K562 (cell line): ENCODE data around the gene FREM3.

Experiments used
- ESRRB ChIP-seq: fragments of 250-450 bp; sonication (Bioruptor Pico); IDR thresholded peaks from 2 replicates; pipeline ENCODE4 v1.5.0; 2020; ENCODE audit warnings: mild to moderate bottlenecking, moderate library complexity, borderline replicate concordance
- FOXA1 ChIP-seq: fragments of 450-650 bp; IDR thresholded peaks from 2 replicates; pipeline ENCODE4 v1.6.1; 2016; ENCODE audit warnings: mild to moderate bottlenecking, borderline replicate concordance
- GABPB1 ChIP-seq: sonication (generic); formaldehyde crosslinking; IDR thresholded peaks from 2 replicates; pipeline ENCODE4 v1.8.0; 2022; ENCODE audit warnings: mild to moderate bottlenecking, missing genetic modification reagents
- HDAC6 ChIP-seq: IDR thresholded peaks from 2 replicates; pipeline ENCODE4 v1.6.1; 2012; ENCODE audit warnings: low read depth, mild to moderate bottlenecking, control low read depth, inconsistent platforms, low read length, moderate library complexity
- HNRNPH1 ChIP-seq: fragments of 200-400 bp; formaldehyde crosslinking; optimal IDR thresholded peaks from 2 replicates; pipeline ENCODE3; 2017; ENCODE audit warnings: low read depth, mild to moderate bottlenecking, low read length, moderate library complexity
- PCBP1 ChIP-seq: fragments of 200-400 bp; formaldehyde crosslinking; IDR thresholded peaks from 2 replicates; pipeline ENCODE4 v1.6.1; 2018; ENCODE audit warnings: mild to moderate bottlenecking, low read depth, low read length; ENCODE audit not compliant: poor library complexity, severe bottlenecking
- POLR2B ChIP-seq: fragments of 450-650 bp; IDR thresholded peaks from 2 replicates; pipeline ENCODE4 v1.6.1; 2018; ENCODE audit warnings: low read depth; ENCODE audit not compliant: partially characterized antibody
- REST ChIP-seq, 2 experiments: fragments of 450-650 bp; formaldehyde crosslinking in 1 of 2; IDR thresholded peaks; 2 replicates each; pipeline versions ENCODE4 v1.4.0 to v1.6.1; 2014 to 2020; ENCODE audit warnings: mild to moderate bottlenecking in 2 of 2, borderline replicate concordance in 1 of 2, low read depth in 1 of 2
- SMC3 ChIP-seq: conservative IDR thresholded peaks from 2 replicates; pipeline ENCODE4 v1.6.1; 2011; ENCODE audit warnings: low read depth, low read length, improper control_type of control experiment; ENCODE audit not compliant: insufficient read depth
- SP2 ChIP-seq: IDR thresholded peaks from 2 replicates; pipeline ENCODE4 v1.6.1; 2011; ENCODE audit warnings: mild to moderate bottlenecking, low read depth, low read length, moderate library complexity; ENCODE audit not compliant: poor library complexity, severe bottlenecking; ENCODE audit errors: extremely low read depth
- SRSF1 ChIP-seq: fragments of 200-400 bp; formaldehyde crosslinking; IDR thresholded peaks from 2 replicates; pipeline ENCODE4 v1.6.1; 2017; ENCODE audit warnings: mild to moderate bottlenecking, low read depth, low read length, moderate library complexity
- TGIF2 ChIP-seq: sonication (generic); formaldehyde crosslinking; IDR thresholded peaks from 2 replicates; pipeline ENCODE4 v1.8.1; 2022; ENCODE audit warnings: mild to moderate bottlenecking, missing genetic modification reagents, moderate library complexity
- TF ChIP-seq, protein P1 (sequence below), 3 experiments: IDR thresholded peaks in 2 of 3; conservative IDR thresholded peaks in 1 of 3; 2 replicates each; pipeline ENCODE4 v1.5.1; 2011 to 2012; ENCODE audit warnings: low read length in 3 of 3, mild to moderate bottlenecking in 3 of 3, control low read depth in 2 of 3, improper control_type of control experiment in 1 of 3, inconsistent platforms in 1 of 3, low read depth in 1 of 3, mixed read lengths in 1 of 3, moderate library complexity in 1 of 3; ENCODE audit not compliant: insufficient read depth in 2 of 3

DNA sequence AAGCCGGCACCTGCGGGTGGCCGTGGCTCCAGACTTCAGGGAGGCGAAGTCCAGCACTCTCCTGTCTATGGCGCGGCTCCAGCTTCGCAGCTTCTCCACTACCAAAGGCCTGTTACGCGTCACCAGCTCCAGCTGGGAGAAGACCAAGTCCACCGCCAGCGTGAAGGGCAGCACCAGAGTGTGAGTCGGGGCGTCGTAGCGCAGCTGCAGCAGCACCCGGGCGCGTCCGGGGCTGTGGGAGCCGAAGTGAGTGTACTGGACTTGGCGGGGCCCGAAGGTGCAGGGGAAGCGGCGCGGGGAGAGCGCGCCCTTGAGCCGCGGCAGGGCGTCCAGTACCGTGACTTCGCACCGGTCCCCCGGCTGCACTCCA is 444 bp downstream of the FREM3 start:
- no peak for TF ChIP-seq SRSF1
- no peak for TF ChIP-seq ESRRB (CRISPR knock-in tag)
- TF ChIP-seq POLR2B: no peak
- no peak for TF ChIP-seq TGIF2 (CRISPR knock-in tag)
- TF ChIP-seq, protein P1, sequence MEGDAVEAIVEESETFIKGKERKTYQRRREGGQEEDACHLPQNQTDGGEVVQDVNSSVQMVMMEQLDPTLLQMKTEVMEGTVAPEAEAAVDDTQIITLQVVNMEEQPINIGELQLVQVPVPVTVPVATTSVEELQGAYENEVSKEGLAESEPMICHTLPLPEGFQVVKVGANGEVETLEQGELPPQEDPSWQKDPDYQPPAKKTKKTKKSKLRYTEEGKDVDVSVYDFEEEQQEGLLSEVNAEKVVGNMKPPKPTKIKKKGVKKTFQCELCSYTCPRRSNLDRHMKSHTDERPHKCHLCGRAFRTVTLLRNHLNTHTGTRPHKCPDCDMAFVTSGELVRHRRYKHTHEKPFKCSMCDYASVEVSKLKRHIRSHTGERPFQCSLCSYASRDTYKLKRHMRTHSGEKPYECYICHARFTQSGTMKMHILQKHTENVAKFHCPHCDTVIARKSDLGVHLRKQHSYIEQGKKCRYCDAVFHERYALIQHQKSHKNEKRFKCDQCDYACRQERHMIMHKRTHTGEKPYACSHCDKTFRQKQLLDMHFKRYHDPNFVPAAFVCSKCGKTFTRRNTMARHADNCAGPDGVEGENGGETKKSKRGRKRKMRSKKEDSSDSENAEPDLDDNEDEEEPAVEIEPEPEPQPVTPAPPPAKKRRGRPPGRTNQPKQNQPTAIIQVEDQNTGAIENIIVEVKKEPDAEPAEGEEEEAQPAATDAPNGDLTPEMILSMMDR (IDR thresholded peaks at IDR 0.05 in 2 of 3, conservative IDR thresholded peaks at IDR 0.05 in 1 of 3; ENCODE audit: insufficient read depth in 2 of 3, low read depth in 1 of 3, low read length in 3 of 3): no peak
- TF ChIP-seq SP2: no peak
- no peak for TF ChIP-seq HNRNPH1
- TF ChIP-seq REST (IDR thresholded peaks at IDR 0.05; ENCODE audit: borderline replicate concordance): no peak
- no peak for TF ChIP-seq REST (CRISPR knock-in tag; IDR thresholded peaks at IDR 0.05; ENCODE audit: low read depth)
- TF ChIP-seq GABPB1: no peak
- no peak for TF ChIP-seq SMC3
- TF ChIP-seq PCBP1: no peak
- no peak for TF ChIP-seq HDAC6
- TF ChIP-seq FOXA1: no peak
